Brain microvascular endothelial cell (primary cell): Measurements from ENCODE around the gene CCDC188.

Experiments used
- DNase-seq: peaks from one replicate; pipeline ENCODE4 v3.0.0-alpha.2; 2020
- H3K27ac ChIP-seq: fragments of 250-450 bp; sonication (Bioruptor Pico); 2 replicates; pipeline ENCODE4 v1.5.1; 2020; ENCODE audit warnings: mild to moderate bottlenecking, moderate library complexity
- H3K27me3 ChIP-seq: fragments of 250-450 bp; sonication (Bioruptor Pico); replicated peaks from 2 replicates; pipeline ENCODE4 v1.5.1; 2020; ENCODE audit warnings: mild to moderate bottlenecking
- H3K36me3 ChIP-seq: fragments of 250-450 bp; sonication (Bioruptor Pico); replicated peaks from 2 replicates; pipeline ENCODE4 v1.5.1; 2020; ENCODE audit warnings: mild to moderate bottlenecking
- H3K4me3 ChIP-seq: 2 replicates; pipeline ENCODE4 v1.5.1; 2011; ENCODE audit warnings: low read depth, mild to moderate bottlenecking, control low read depth, low read length, moderate library complexity
- in situ Hi-C: cut with HindIII; loops from 2 replicates; pipeline ENCODE4 v1.10.0; 2017; ENCODE audit warnings: low sequenced_read_pairs, low pct_ligation_motif_present
- TF ChIP-seq, protein P1 (sequence below): IDR thresholded peaks from 2 replicates; pipeline ENCODE4 v1.5.1; 2011; ENCODE audit warnings: low read depth, mild to moderate bottlenecking, moderate library complexity, low read length, control low read depth, inconsistent platforms; ENCODE audit errors: missing control alignments

Gene CCDC188

DNA sequence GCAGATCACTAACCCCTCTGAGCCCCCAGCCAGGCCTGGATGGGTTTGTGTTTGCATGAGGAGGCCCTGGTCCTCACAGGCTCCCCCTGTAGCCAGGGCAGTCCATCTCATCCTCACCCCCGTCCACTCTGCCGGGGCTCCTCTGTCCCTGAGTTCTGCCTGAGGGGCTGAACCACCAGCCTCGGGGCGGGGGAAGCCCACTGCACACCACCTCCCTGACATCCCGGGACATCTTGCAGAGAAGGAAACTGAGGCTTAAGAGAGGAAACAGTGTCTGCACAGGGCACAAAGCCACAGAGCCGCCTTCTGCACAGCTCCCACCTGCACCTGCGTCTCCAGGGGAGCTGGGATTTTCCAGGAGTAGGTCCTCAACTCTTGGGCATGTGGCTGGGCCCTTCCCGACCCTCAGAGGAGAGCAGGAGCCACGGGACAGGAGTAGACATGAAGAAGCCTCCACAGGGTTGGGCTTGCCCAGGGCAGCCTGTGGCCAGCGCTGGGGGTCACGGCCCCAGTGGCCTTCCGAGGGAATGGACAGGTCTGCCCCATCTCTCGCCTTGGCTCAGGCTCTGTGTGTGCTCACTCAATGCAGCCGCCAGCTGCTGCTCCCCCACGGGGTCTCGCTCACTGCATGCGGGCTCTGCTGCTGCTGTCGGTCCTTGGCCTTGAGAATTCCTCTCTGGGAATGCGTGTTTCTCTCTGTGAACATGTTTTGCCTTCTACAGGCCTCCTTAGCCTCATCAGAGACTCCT is 45.4 kb upstream of the CCDC188 start:
- TF ChIP-seq, protein P1, sequence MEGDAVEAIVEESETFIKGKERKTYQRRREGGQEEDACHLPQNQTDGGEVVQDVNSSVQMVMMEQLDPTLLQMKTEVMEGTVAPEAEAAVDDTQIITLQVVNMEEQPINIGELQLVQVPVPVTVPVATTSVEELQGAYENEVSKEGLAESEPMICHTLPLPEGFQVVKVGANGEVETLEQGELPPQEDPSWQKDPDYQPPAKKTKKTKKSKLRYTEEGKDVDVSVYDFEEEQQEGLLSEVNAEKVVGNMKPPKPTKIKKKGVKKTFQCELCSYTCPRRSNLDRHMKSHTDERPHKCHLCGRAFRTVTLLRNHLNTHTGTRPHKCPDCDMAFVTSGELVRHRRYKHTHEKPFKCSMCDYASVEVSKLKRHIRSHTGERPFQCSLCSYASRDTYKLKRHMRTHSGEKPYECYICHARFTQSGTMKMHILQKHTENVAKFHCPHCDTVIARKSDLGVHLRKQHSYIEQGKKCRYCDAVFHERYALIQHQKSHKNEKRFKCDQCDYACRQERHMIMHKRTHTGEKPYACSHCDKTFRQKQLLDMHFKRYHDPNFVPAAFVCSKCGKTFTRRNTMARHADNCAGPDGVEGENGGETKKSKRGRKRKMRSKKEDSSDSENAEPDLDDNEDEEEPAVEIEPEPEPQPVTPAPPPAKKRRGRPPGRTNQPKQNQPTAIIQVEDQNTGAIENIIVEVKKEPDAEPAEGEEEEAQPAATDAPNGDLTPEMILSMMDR: no peak
- H3K4me3 ChIP-seq: no peak overlapping the region
- no peak for DNase-seq
- H3K36me3 ChIP-seq: no peaks in the 10 kb centered on the region
- peaks cover 12% of the 10 kb centered on the region for H3K27me3 ChIP-seq
- in situ Hi-C loops: no loop called here
- no peak overlapping the region for H3K27ac ChIP-seq

DNA sequence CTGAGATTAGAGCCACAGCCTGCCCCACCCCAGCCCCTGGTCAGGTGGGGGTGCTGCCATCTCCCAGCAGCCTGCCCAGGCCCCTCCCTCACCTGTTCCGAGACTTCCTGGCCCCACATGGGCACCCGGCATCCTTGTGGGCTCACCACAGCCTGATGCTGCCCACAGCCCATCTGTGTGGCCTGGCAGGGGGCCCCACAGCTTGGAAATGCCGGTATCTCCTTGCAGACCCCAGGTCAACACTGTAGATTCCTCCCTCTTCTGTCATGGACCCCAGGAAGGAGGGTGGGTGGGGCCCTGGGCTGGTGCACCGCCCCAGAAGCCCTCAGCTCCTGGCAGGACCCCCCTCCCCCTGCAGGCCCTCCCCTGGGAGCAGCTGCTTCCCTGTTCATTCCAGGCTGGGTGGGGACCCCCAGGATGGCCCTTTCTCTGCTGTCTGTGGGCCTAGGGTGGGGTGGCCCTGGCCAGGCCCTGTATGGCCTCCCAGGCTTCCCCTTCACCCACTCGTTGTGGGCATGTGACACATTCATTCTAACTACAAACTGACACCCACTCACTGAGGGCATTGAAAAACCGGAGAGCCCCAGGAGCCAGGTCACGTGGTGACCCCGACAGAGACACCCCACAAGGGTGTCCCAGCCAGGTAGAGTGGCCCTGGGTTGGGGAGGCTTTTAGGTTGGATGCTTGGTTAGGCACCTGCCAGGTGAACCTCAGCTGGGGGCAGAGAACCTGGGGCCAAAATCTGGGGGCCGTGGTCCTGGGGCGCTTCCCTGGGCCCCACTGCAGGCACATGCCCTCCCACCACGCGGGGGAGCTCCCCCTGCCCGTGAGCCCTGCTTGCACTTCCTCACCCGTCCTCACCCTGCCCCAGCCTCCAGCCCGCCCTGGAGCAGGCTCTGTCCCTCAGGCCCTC is 44.1 kb upstream of the CCDC188 start:
- no peaks in the 10 kb centered on the region for H3K36me3 ChIP-seq
- no peak overlapping the region for H3K4me3 ChIP-seq
- no peak overlapping the region for H3K27ac ChIP-seq
- peaks cover 8% of the 10 kb centered on the region for H3K27me3 ChIP-seq
- TF ChIP-seq, protein P1: no peak
- in situ Hi-C loops: no loop called here
- DNase-seq: no peak

- Histone ChIP-seq H3K27ac (no peak overlapping the region), H3K27me3 (peaks cover 3% of the 10 kb centered on the region), H3K4me3 (no peak overlapping the region), H3K36me3 (no peaks in the 10 kb centered on the region)
- no peak for DNase-seq
- TF ChIP-seq, protein P1: no peak
- in situ Hi-C loops: no loop called here
Measured at GRCh38 chr22:20193761-20194494, 43.1 kb upstream of the CCDC188 start.

DNA sequence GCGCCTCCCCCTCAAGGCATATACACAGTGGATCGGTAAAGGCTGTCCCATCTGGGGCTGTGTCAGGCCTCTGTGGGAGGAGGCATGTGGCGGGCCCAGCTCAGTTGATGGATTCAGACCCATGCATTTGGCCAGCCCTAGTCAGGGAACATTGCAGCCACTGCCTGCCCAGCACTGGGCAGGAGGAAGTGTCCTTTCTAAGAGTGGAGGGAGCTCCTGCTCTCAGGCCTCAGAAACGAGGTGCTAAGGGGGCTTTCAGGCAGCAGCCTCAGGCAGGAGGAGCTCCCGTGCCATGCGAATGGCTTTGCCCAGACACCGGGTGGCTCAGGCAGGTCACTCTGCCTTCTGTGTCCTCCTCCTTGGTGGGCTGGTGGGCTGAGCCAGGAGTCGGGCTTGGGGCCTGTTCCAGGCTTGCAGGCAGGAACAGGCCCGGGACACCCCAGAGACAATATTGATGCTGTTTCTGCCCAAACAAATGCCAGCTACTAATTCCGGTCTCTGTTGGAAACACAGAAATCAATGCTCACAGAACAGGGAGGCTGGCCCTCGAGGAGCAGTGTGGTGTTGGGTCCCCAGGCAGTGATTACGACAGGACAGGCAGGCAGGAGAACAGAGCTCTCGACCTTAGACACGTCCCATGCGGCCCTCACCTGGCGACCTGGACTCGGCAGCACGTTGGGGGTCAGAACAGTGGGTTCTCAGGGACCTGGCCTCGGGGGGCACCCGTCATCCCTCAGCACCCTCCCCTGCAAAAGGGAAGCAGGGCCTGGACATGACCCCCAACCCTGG is 42.3 kb upstream of the CCDC188 start:
- Histone ChIP-seq H3K36me3 (no peaks in the 10 kb centered on the region), H3K27me3 (peaks cover 3% of the 10 kb centered on the region), H3K27ac (no peak overlapping the region), H3K4me3 (no peak overlapping the region)
- TF ChIP-seq, protein P1: no peak
- in situ Hi-C loops: no loop called here
- DNase-seq: no peak

DNA sequence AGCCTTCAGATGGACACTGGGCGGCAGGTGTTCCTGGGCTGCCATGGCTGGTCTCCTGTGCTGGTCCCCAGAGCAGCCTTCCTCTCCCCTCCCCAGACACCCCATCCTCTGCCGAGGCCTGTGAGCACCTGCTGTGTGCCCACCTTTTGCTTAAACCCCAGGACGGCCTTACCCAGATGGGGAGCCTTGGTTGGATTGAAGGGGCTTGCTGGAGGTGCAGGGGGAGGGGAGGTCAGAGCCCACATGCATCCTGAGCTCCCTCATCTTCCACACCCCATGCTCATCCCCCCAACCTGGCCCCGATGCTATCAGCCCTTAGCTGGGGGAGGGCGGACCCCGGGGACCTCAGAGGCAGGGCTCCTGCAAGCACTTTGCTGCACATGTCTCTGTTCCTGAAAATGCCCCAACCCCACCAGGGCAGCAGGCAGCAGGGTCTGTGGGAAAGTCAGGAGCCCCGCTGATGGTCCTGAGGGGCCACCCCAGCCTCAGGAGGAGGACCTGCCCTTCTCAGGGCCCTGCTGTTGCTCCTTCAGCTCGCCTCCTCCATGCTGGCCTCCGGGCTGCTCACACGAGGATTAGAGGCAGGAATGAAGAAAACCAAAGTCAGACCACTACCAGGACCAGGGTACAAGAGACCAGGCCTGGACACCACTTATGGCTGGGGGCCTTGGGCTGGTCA is 41.6 kb upstream of the CCDC188 start:
- in situ Hi-C loops: no loop called here

More for the DNA sequence above, 41.6 kb upstream of the CCDC188 start:
- Histone ChIP-seq H3K36me3 (no peaks in the 10 kb centered on the region), H3K27ac (no peak overlapping the region), H3K4me3 (no peak overlapping the region), H3K27me3 (peaks cover 3% of the 10 kb centered on the region)
- DNase-seq: no peak
- TF ChIP-seq, protein P1: no peak
